Right atrium auricular region (tissue), 2 donors: Measurements from ENCODE around the gene AP1B1. TPM values are rescaled to one million over a fixed set of nuclear protein-coding genes. Genes with fewer than 3 reads are reported as not detected.

ENCODE experiments used
- DNase-seq: peaks from one replicate; pipeline ENCODE4 v3.0.0-alpha.2; 2019; ENCODE audit warnings: low spot score
- H3K27ac ChIP-seq, 2 donors: fragments of 200-600 bp; sonication (generic); 1 replicate in 1 of 2; 2 replicates in 1 of 2; pipeline ENCODE4 v1.5.1; 2016 to 2019
- H3K27me3 ChIP-seq, 2 donors: fragments of 200-600 bp; sonication (generic); one replicate each; pipeline versions ENCODE4 v1.5.1 to v1.6.0; 2017 to 2019
- H3K36me3 ChIP-seq: fragments of 200-600 bp; sonication (generic); one replicate; pipeline ENCODE4 v1.5.1; 2016
- H3K4me1 ChIP-seq, 2 donors: fragments of 200-600 bp; sonication (generic); one replicate each; pipeline versions ENCODE4 v1.5.1 to v1.6.0; 2017 to 2019
- H3K4me3 ChIP-seq, 2 donors: fragments of 200-600 bp; sonication (generic); 1 replicate in 1 of 2; 2 replicates in 1 of 2; pipeline ENCODE4 v1.5.1; 2017 to 2019; ENCODE audit warnings: mild to moderate bottlenecking in 1 of 2, moderate library complexity in 1 of 2
- H3K9me3 ChIP-seq, 2 donors: fragments of 200-600 bp; sonication (generic); one replicate each; pipeline ENCODE4 v1.5.1; 2019
- CTCF ChIP-seq, 2 donors: fragments of 200-600 bp; sonication (generic); IDR thresholded peaks; one replicate each; pipeline ENCODE4 v1.5.1; 2019; ENCODE audit warnings: antibody characterized with exemption in 2 of 2
- microRNA-seq, 2 donors: library from miRNA; unstranded; fragments of <30 nt; microRNA quantifications; one replicate each; pipeline ENCODE4, GENCODE V29; 2016 to 2017; ENCODE audit warnings: borderline number of aligned reads in 2 of 2, borderline replicate concordance in 1 of 2
- total RNA-seq, 2 donors: library from RNA; depleted of rRNA; stranded (reverse); fragments of >200 nt; gene quantifications; one replicate each; pipeline ENCODE4 v1.1.0, GENCODE V29; 2016

Gene AP1B1
- total RNA-seq, 2 donors from 2014 or later = 31.4 to 46.2 TPM

DNA sequence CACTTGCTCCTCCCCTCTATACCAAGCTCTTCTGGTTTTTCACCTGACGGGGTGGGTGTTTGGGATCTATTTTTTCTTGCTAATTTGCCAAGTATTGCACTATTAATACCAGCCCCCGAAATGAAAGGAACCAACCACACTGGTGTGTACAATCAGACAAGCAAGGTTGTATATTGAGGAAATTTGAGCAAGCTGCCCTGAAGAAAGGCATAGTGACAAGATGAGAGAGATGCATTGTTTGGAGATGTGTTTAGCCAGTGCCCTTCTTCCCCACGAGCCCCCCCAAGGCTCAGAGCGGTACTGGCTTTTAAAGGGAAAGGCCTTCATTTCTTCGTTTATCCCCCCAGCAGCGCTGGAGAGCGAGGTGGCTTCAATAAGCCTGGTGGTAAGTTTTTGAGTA is 97.2 kb downstream of the AP1B1 start:
- TF ChIP-seq CTCF (IDR thresholded peaks at IDR 0.05) = no peak

DNA sequence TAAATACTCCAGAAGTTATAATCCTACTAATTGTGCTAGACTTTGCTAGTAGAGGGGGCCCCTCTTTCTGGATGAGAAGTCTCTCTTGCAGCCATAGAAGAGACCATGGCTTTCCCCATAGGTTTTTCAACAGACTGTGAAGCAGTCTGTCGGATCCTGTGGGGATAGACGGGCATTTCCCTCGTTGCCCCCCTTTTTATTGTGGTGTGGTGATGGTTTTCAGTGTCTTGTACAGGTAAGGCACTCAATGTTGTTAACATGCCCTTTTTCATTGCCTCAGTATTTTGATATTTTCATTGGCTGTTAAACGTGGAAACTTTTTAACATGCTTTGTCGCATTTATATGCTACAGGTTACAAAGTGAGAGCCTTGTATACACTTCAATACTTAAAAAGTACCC is 98.3 kb downstream of the AP1B1 start:
- Histone ChIP-seq H3K27me3 (no peaks in the 10 kb centered on the region), H3K9me3 (no peaks in the 10 kb centered on the region), H3K27ac (no peak overlapping the region), H3K36me3 (peaks cover 100% of the 10 kb centered on the region), H3K4me1 (no peaks in the 10 kb centered on the region), H3K4me3 (no peak overlapping the region)
- DNase-seq = no peak
- no peak for TF ChIP-seq CTCF (IDR thresholded peaks at IDR 0.05)

More for the DNA sequence above, 97.2 kb downstream of the AP1B1 start:
- no peaks in the 10 kb centered on the region for H3K4me1 ChIP-seq
- H3K36me3 ChIP-seq = peaks cover 100% of the 10 kb centered on the region
- H3K27ac ChIP-seq = no peak overlapping the region
- H3K4me3 ChIP-seq = no peak overlapping the region
- H3K9me3 ChIP-seq = no peaks in the 10 kb centered on the region
- no peak for DNase-seq
- H3K27me3 ChIP-seq = no peaks in the 10 kb centered on the region

DNA sequence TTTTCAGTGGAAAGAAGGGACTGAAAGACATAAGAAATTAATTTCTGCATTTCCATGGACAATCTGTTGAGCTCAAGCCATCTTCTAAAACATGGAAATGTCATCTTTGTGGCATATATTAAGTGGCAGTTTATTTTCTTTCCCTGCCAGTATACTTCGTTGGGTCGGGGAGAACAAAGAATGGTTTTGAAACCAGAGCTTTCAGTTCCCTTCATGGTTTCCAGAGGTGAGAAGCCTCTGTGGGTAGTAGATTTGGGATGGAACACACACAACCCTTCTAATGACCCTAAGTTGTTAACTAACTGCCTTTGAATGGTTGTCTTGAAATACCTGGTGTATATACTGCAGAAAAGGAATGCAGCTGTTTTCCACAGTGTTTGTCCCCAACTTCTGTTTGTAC is 99.5 kb downstream of the AP1B1 start:
- H3K27ac ChIP-seq = no peak overlapping the region
- DNase-seq = no peak
- no peak for TF ChIP-seq CTCF (IDR thresholded peaks at IDR 0.05)
- peaks cover 100% of the 10 kb centered on the region for H3K36me3 ChIP-seq
- H3K4me3 ChIP-seq = no peak overlapping the region
- H3K9me3 ChIP-seq = no peaks in the 10 kb centered on the region
- H3K27me3 ChIP-seq = no peaks in the 10 kb centered on the region
- H3K4me1 ChIP-seq = no peaks in the 10 kb centered on the region

DNA sequence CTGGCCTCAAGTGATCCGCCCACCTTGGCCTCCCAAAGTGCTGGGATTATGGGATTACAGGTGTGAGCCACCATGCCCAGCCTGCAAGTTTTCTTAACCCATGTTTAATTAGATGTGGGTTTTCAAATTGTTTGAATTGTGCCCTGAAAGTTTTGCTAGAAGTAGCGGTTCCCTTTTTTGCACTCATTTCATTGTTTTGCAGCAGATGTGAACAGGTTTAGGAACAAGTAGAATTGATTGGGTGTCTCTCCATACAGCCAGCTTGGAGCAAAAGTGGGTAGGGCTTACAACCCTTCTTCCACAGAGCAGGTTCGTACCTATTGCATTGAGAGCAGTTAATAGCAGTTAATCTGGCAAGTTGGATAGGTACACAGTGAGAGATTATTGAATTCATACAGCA is 104.2 kb downstream of the AP1B1 start:
- no peak for DNase-seq

GRCh38 chr22:29277927-29278326 is 110.4 kb downstream of the AP1B1 start:
- TF ChIP-seq CTCF (IDR thresholded peaks at IDR 0.05) = no peak
- Histone ChIP-seq H3K9me3 (no peaks in the 10 kb centered on the region), H3K4me3 (no peak overlapping the region), H3K36me3 (peaks cover 97% of the 10 kb centered on the region), H3K4me1 (no peaks in the 10 kb centered on the region), H3K27ac (no peak overlapping the region), H3K27me3 (no peaks in the 10 kb centered on the region)
- DNase-seq = no peak

More for the DNA sequence above, 104.2 kb downstream of the AP1B1 start:
- no peaks in the 10 kb centered on the region for H3K4me1 ChIP-seq
- TF ChIP-seq CTCF (IDR thresholded peaks at IDR 0.05) = no peak
- no peaks in the 10 kb centered on the region for H3K9me3 ChIP-seq
- H3K36me3 ChIP-seq = peaks cover 97% of the 10 kb centered on the region
- no peaks in the 10 kb centered on the region for H3K27me3 ChIP-seq
- H3K27ac ChIP-seq = no peak overlapping the region
- H3K4me3 ChIP-seq = no peak overlapping the region

Small RNAs within 50 kb of the gene (microRNA-seq; reads per million reads assigned to microRNA genes)
- gene MIR3653 = 7.8 to 24.8 reads per million in 2 donors

Other genes with a start within 250 kb of the AP1B1 start
- gene EMID1, start 182.7 kb downstream of the AP1B1 start, total RNA-seq = under 1 TPM; 0.33 to 0.51 TPM
- gene RHBDD3, start 120.6 kb downstream of the AP1B1 start, total RNA-seq = 10 to 100 TPM; 16.5 to 23.4 TPM
- gene EWSR1, start 120.3 kb downstream of the AP1B1 start, total RNA-seq = 100 to 1,000 TPM; 153 to 179 TPM
- 10 to 100 TPM; 19.4 to 28.0 TPM for gene GAS2L1, start 81.9 kb downstream of the AP1B1 start, total RNA-seq
- gene RASL10A, start 72.9 kb downstream of the AP1B1 start, total RNA-seq = 1 to 10 TPM; 1.1 to 1.8 TPM
- not detected for gene RFPL1, start 50.0 kb upstream of the AP1B1 start, total RNA-seq
- under 1 TPM; 0.22 to 0.28 TPM for gene NEFH, start 91.6 kb upstream of the AP1B1 start, total RNA-seq
- 10 to 100 TPM; 34.9 to 42.7 TPM for gene THOC5, start 165.2 kb upstream of the AP1B1 start, total RNA-seq
- 10 to 100 TPM; 18.9 to 25.3 TPM for gene NIPSNAP1, start 192.5 kb upstream of the AP1B1 start, total RNA-seq
- 10 to 100 TPM; 45.8 to 52.5 TPM for gene NF2, start 215.1 kb upstream of the AP1B1 start, total RNA-seq